K562 (cell line): ENCODE measurements around the gene TMEM217. TPM values are rescaled to one million over a fixed set of nuclear protein-coding genes. Genes with fewer than 3 reads are reported as not detected.

Source experiments
- ATAC-seq: fragments of 200-7000 bp; cut with Tn5 transposase; 3 replicates; pipeline ENCODE4 v1.9.1; 2020; ENCODE audit warnings: moderate library complexity
- BruUV-seq: library from RNA; stranded (reverse); fragments of 400-500 nt; replicated peaks from 2 replicates; lab custom pipeline; 2021; lab: Mats Ljungman, UMichigan
- CTCF ChIA-PET: fragments of 300-600 bp; formaldehyde crosslinking; extraction: SDS; loops from one replicate; lab custom pipeline; 2021; ENCODE audit warnings: low intra/inter-chr PET ratio; lab: Yijun Ruan, JAX
- POLR2A ChIA-PET: fragments of 300-600, 350-650 bp; sonication (Branson Sonifier 250); formaldehyde crosslinking; extraction: SDS; loops from one replicate; lab custom pipeline; 2021; ENCODE audit warnings: antibody characterized with exemption, inconsistent platforms; lab: Yijun Ruan, JAX
- DNase-seq, 4 experiments: peaks; one replicate each; pipeline versions ENCODE4 v3.0.0 to v3.0.0-alpha.2; 2011 to 2018; ENCODE audit warnings: low spot score in 3 of 4, mixed read lengths in 3 of 4; ENCODE audit errors: extremely low read depth in 1 of 4
- FAIRE-seq: peaks from 2 replicates; lab custom pipeline; 2011; peaks lifted over from hg19 to GRCh38; lab: Jason Lieb, UNC
- H2AFZ ChIP-seq: 2 replicates; pipeline ENCODE4 v1.6.0; 2011; ENCODE audit warnings: low read depth, low read length, control low read depth, inconsistent platforms
- H3K27ac ChIP-seq: fragments of 200-600 bp; 3 replicates; pipeline ENCODE4 v1.8.0; 2011; ENCODE audit warnings: low read depth, mild to moderate bottlenecking, control low read depth, inconsistent platforms, low read length, moderate library complexity, mixed read lengths; ENCODE audit errors: extremely low read depth
- H3K27me3 ChIP-seq, 2 experiments: fragments of 300-600 bp in 1 of 2; 2 replicates in 1 of 2; 3 replicates in 1 of 2; pipeline versions ENCODE4 v1.6.0 to v1.8.0; 2011; ENCODE audit warnings: inconsistent platforms in 2 of 2, low read length in 2 of 2, mild to moderate bottlenecking in 1 of 2, mixed read lengths in 1 of 2, moderate library complexity in 1 of 2; ENCODE audit not compliant: control insufficient read depth in 2 of 2, insufficient read depth in 2 of 2
- H3K36me3 ChIP-seq: fragments of 300-600 bp; 3 replicates; pipeline ENCODE4 v1.8.0; 2011; ENCODE audit warnings: mild to moderate bottlenecking, low read length, inconsistent platforms; ENCODE audit not compliant: control insufficient read depth, insufficient read depth
- H3K4me1 ChIP-seq, 2 experiments: fragments of 200-600 bp in 1 of 2; replicated peaks in 1 of 2; 2 replicates in 1 of 2; 3 replicates in 1 of 2; pipeline versions ENCODE4 v1.5.1 to v1.8.0; 2011; ENCODE audit warnings: inconsistent platforms in 2 of 2, low read length in 2 of 2, mild to moderate bottlenecking in 1 of 2, mixed read lengths in 1 of 2, moderate library complexity in 1 of 2; ENCODE audit not compliant: control insufficient read depth in 2 of 2, insufficient read depth in 2 of 2
- H3K4me2 ChIP-seq: 2 replicates; pipeline ENCODE4 v1.6.1; 2011; ENCODE audit warnings: low read length, control low read depth, inconsistent platforms, mixed read lengths; ENCODE audit not compliant: insufficient read depth
- H3K4me3 ChIP-seq: fragments of 200-600 bp; sonication (generic), shearing (Covaris generic); 2 replicates; pipeline ENCODE4 v1.5.1; 2016; ENCODE audit warnings: control low read depth, inconsistent platforms
- H3K79me2 ChIP-seq: fragments of 200-600 bp; 3 replicates; pipeline ENCODE4 v1.8.0; 2011; ENCODE audit warnings: low read length, inconsistent platforms; ENCODE audit not compliant: control insufficient read depth, insufficient read depth
- H3K9ac ChIP-seq, 2 experiments: 2 replicates each; pipeline versions ENCODE4 v1.6.0 to v1.6.1; 2011; ENCODE audit warnings: low read depth in 2 of 2, low read length in 2 of 2, control low read depth in 1 of 2, inconsistent platforms in 1 of 2, mild to moderate bottlenecking in 1 of 2, mixed read lengths in 1 of 2; ENCODE audit not compliant: insufficient read depth in 1 of 2
- H3K9me1 ChIP-seq: one replicate; pipeline ENCODE4 v1.6.0; 2011; ENCODE audit warnings: inconsistent platforms, mild to moderate bottlenecking, low read length, moderate library complexity; ENCODE audit not compliant: control insufficient read depth, insufficient read depth
- H3K9me3 ChIP-seq: replicated peaks from 2 replicates; pipeline ENCODE4 v1.5.1; 2011; ENCODE audit warnings: low read depth, low read length, inconsistent platforms; ENCODE audit not compliant: control insufficient read depth, insufficient read depth
- H4K20me1 ChIP-seq: replicated peaks from 2 replicates; pipeline ENCODE4 v1.6.1; 2011; ENCODE audit warnings: low read length, inconsistent platforms, mixed read lengths; ENCODE audit not compliant: control insufficient read depth, insufficient read depth
- ARID1B ChIP-seq: fragments of 450-650 bp; IDR thresholded peaks from 2 replicates; pipeline ENCODE4 v1.6.1; 2016; ENCODE audit warnings: antibody characterized with exemption, mild to moderate bottlenecking, inconsistent platforms
- E2F3 ChIP-seq: fragments of 250-450 bp; sonication (Bioruptor Pico); IDR thresholded peaks from 2 replicates; pipeline ENCODE4 v1.4.0; 2020; ENCODE audit warnings: mild to moderate bottlenecking
- EHMT2 ChIP-seq: fragments of 450-650 bp; IDR thresholded peaks from 2 replicates; pipeline ENCODE4 v1.6.1; 2018; ENCODE audit warnings: antibody characterized with exemption
- GATAD2B ChIP-seq: fragments of 450-650 bp; IDR thresholded peaks from 2 replicates; pipeline ENCODE4 v1.6.1; 2017; ENCODE audit warnings: mild to moderate bottlenecking, borderline replicate concordance
- GTF2A2 ChIP-seq: IDR thresholded peaks from 2 replicates; pipeline ENCODE4 v1.6.1; 2016; ENCODE audit warnings: mild to moderate bottlenecking, missing genetic modification characterization, missing compliant biosample characterization
- GTF2E2 ChIP-seq: fragments of 200-800 bp; sonication (Bioruptor generic); IDR thresholded peaks from 2 replicates; pipeline ENCODE4 v1.6.1; 2016; ENCODE audit warnings: missing genetic modification characterization, missing compliant biosample characterization
- JUND ChIP-seq, 2 experiments: IDR thresholded peaks; 2 replicates in 1 of 2; 3 replicates in 1 of 2; pipeline ENCODE4 v1.6.1; 2011; ENCODE audit warnings: borderline replicate concordance in 2 of 2, low read depth in 2 of 2, low read length in 2 of 2, improper control_type of control experiment in 1 of 2, missing biosample characterization in 1 of 2, missing genetic modification characterization in 1 of 2, missing genetic modification reagents in 1 of 2
- MAZ ChIP-seq, 2 experiments: fragments of 450-650 bp in 1 of 2; sonication (generic) in 1 of 2; formaldehyde crosslinking; IDR thresholded peaks in 1 of 2; conservative IDR thresholded peaks in 1 of 2; 2 replicates each; pipeline versions ENCODE4 v1.4.0 to v1.5.0; 2020; ENCODE audit warnings: mild to moderate bottlenecking in 1 of 2, missing genetic modification reagents in 1 of 2
- NONO ChIP-seq, 2 experiments: fragments of 200-400 bp in 1 of 2; fragments of 450-650 bp in 1 of 2; formaldehyde crosslinking in 1 of 2; IDR thresholded peaks; 2 replicates each; pipeline ENCODE4 v1.6.1; 2017; ENCODE audit warnings: low read depth in 2 of 2, mild to moderate bottlenecking in 2 of 2, moderate library complexity in 2 of 2, low read length in 1 of 2
- OTX1 ChIP-seq: fragments of 450-650 bp; formaldehyde crosslinking; IDR thresholded peaks from 2 replicates; pipeline ENCODE4 v1.4.0; 2022; ENCODE audit warnings: mild to moderate bottlenecking
- POLR2A ChIP-seq: fragments of 450-650 bp; conservative IDR thresholded peaks from 2 replicates; pipeline ENCODE4 v1.6.1; 2016
- PRMT5 ChIP-seq: sonication (generic); formaldehyde crosslinking; IDR thresholded peaks from 2 replicates; pipeline ENCODE4 v1.5.0; 2020; ENCODE audit warnings: missing genetic modification reagents
- SETDB1 ChIP-seq: IDR thresholded peaks from one replicate; pipeline ENCODE4 v1.6.1; 2012; ENCODE audit warnings: low read length, control low read depth, inconsistent platforms
- ZNF253 ChIP-seq: fragments of 250-450 bp; sonication (Bioruptor Pico); conservative IDR thresholded peaks from 2 replicates; pipeline ENCODE4 v1.6.1; 2021; ENCODE audit warnings: mild to moderate bottlenecking
- WGBS: fragments of 100-300 bp; shearing (Covaris generic); methylation state at CpG from one replicate; pipeline ENCODE4 v1.1.6; 2016; ENCODE audit warnings: low coverage, mixed read lengths; ENCODE audit not compliant: insufficient coverage; ENCODE audit errors: missing lambda C conversion rate; 5-methylcytosine and 5-hydroxymethylcytosine counted together
- in situ Hi-C: fragments of 300-500 bp; cut with MboI; formaldehyde crosslinking; loops from 4 replicates; pipeline ENCODE4 v1.15.0; 2018; ENCODE audit warnings: inconsistent platforms, mixed read lengths
- intact Hi-C: fragments of 100-400 bp; cut with micrococcal nuclease; formaldehyde crosslinking; loops from 2 replicates; pipeline ENCODE4 v1.14.2; 2022
- polyA plus RNA-seq, 8 experiments: library from polyadenylated mRNA; depleted of rRNA in 4 of 8; stranded (reverse) in 5 of 8; unstranded in 3 of 8; fragments of >200 nt; fragmentation: Nextera tagmentation in 2 of 8; fragmentation: Illumina TruSeq in 1 of 8; extraction: Ambion mirVana in 2 of 8; extraction: Trizol in 1 of 8; gene quantifications; 2 replicates each; pipeline versions ENCODE4 v1.2.1 to v1.2.3, GENCODE V29; 2011 to 2014; ENCODE audit warnings: inconsistent platforms in 1 of 8, missing spikeins in 1 of 8
- total RNA-seq, 7 experiments: library from RNA; depleted of rRNA in 6 of 7; stranded (reverse); fragments of >200 nt in 6 of 7; fragmentation: Illumina TruSeq in 2 of 7; extraction: Trizol in 2 of 7; gene quantifications; 2 replicates each; pipeline versions ENCODE4 v1.2.1 to v1.2.3, GENCODE V29; 2011 to 2021; ENCODE audit warnings: low replicate concordance in 1 of 7
- TF ChIP-seq, protein P1 (sequence below): fragments of 450-650 bp; IDR thresholded peaks from 2 replicates; pipeline ENCODE4 v1.6.1; 2014; ENCODE audit warnings: low read depth, mild to moderate bottlenecking, moderate library complexity, borderline replicate concordance
- TF ChIP-seq, protein P2 (sequence below): sonication (generic); formaldehyde crosslinking; IDR thresholded peaks from 2 replicates; pipeline ENCODE4 v1.8.1; 2023; ENCODE audit warnings: mild to moderate bottlenecking, missing genetic modification reagents
- TF ChIP-seq, protein P3 (sequence below), 2 experiments: fragments of 450-650 bp in 1 of 2; sonication (generic) in 1 of 2; formaldehyde crosslinking in 1 of 2; IDR thresholded peaks in 1 of 2; conservative IDR thresholded peaks in 1 of 2; 2 replicates each; pipeline versions ENCODE4 v1.6.1 to v1.8.1; 2016 to 2023; ENCODE audit warnings: mild to moderate bottlenecking in 2 of 2, moderate library complexity in 2 of 2, inconsistent platforms in 1 of 2, missing genetic modification reagents in 1 of 2
- TF ChIP-seq, protein P4 (sequence below): fragments of 450-650 bp; IDR thresholded peaks from 2 replicates; pipeline ENCODE4 v1.6.1; 2016; ENCODE audit warnings: low read depth, mild to moderate bottlenecking, moderate library complexity

Gene TMEM217
- total and polyA plus RNA-seq, 9 of the 15 experiments (the other 6 are each of a cell fraction or from before 2014, with no cell fraction given): 1.3 to 8.0 (median 1.9) TPM

DNA sequence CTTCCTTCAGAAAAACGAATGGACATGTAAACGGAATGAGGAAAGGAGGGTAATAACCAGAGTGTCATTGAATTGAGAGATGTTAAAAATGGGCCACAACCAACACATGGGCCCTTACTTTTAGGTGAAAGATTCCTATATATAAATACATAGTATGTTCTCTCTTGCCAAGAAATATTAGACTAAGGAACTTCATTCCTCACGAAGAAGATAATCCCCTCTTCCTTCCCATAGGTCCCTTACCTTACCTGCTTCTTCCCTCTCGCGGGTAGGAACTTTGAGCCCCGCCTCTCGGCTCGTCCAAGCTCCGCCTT lies 667 bp downstream of the TMEM217 start:
- intact Hi-C loops (loop anchor here (2.0 to 5.0 kb wide), 2 partner anchors 58 to 85 kb away; partner anchors contain the start of gene PIM1), in situ Hi-C loops (no loop called here)
- no peaks in the 10 kb centered on the region for H3K9me1 ChIP-seq
- H3K27ac ChIP-seq: peak overlapping the region; percentile 46; the same call in 2 of the 3 replicates
- FAIRE-seq (no peak), ATAC-seq (no peak), DNase-seq (no peak)
- H3K9me3 ChIP-seq: no peaks in the 10 kb centered on the region
- H3K27me3 ChIP-seq: no peaks in the 10 kb centered on the region
- POLR2A ChIA-PET: interaction anchor here (0.6 to 5.0 kb wide), 17 partner anchors 10 to 1077 kb away, joined by 3 to 59 read pairs (median 6); no protein-coding TSS in a partner anchor
- H3K9ac ChIP-seq: peak overlapping the region; percentile 94 to 97; a peak in 3 of 4 replicates
- peaks cover 11% of the 10 kb centered on the region; the same call in 1 of the 3 replicates for H3K36me3 ChIP-seq
- BruUV-seq: no TSS peak
- H3K4me2 ChIP-seq: peak overlapping the region; percentile 97
- H3K79me2 ChIP-seq: peaks cover 44% of the 10 kb centered on the region
- H2AFZ ChIP-seq: peak overlapping the region; percentile 86
- CTCF ChIA-PET: no interaction called here
- H3K4me1 ChIP-seq: peaks cover 7 to 11% of the 10 kb centered on the region in 2 experiments; a peak in 4 of 5 replicates
- WGBS: 1% methylated on average over 9 of the region's 9 CpGs
- no peaks in the 10 kb centered on the region for H4K20me1 ChIP-seq
- peak overlapping the region; percentile 91 for H3K4me3 ChIP-seq
- TF ChIP-seq, protein P1, sequence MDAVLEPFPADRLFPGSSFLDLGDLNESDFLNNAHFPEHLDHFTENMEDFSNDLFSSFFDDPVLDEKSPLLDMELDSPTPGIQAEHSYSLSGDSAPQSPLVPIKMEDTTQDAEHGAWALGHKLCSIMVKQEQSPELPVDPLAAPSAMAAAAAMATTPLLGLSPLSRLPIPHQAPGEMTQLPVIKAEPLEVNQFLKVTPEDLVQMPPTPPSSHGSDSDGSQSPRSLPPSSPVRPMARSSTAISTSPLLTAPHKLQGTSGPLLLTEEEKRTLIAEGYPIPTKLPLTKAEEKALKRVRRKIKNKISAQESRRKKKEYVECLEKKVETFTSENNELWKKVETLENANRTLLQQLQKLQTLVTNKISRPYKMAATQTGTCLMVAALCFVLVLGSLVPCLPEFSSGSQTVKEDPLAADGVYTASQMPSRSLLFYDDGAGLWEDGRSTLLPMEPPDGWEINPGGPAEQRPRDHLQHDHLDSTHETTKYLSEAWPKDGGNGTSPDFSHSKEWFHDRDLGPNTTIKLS: 0 out of 2 replicates have a peak, but pooled peaks have one; percentile 39
- no peak for TF ChIP-seq ARID1B
- TF ChIP-seq E2F3 (CRISPR knock-in tag): no peak
- TF ChIP-seq, protein P2, sequence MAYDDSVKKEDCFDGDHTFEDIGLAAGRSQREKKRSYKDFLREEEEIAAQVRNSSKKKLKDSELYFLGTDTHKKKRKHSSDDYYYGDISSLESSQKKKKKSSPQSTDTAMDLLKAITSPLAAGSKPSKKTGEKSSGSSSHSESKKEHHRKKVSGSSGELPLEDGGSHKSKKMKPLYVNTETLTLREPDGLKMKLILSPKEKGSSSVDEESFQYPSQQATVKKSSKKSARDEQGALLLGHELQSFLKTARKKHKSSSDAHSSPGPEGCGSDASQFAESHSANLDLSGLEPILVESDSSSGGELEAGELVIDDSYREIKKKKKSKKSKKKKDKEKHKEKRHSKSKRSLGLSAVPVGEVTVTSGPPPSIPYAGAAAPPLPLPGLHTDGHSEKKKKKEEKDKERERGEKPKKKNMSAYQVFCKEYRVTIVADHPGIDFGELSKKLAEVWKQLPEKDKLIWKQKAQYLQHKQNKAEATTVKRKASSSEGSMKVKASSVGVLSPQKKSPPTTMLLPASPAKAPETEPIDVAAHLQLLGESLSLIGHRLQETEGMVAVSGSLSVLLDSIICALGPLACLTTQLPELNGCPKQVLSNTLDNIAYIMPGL (CRISPR knock-in tag): 0 out of 2 replicates have a peak, but pooled peaks have one; percentile 4
- TF ChIP-seq MAZ (CRISPR knock-in tag; conservative IDR thresholded peaks at IDR 0.05 in 1 of 2, IDR thresholded peaks at IDR 0.05 in 1 of 2): no peak
- TF ChIP-seq, protein P3, sequence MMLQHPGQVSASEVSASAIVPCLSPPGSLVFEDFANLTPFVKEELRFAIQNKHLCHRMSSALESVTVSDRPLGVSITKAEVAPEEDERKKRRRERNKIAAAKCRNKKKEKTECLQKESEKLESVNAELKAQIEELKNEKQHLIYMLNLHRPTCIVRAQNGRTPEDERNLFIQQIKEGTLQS (IDR thresholded peaks at IDR 0.05): no peak
- TF ChIP-seq, protein P3 (CRISPR knock-in tag; conservative IDR thresholded peaks at IDR 0.05): 0 out of 2 replicates have a peak, but pooled peaks have one; percentile 16
- TF ChIP-seq ZNF253 (CRISPR knock-in tag): no peak
- no peak for TF ChIP-seq POLR2A
- no peak for TF ChIP-seq OTX1 (CRISPR knock-in tag)
- TF ChIP-seq GATAD2B: 0 out of 2 replicates have a peak, but pooled peaks have one; percentile 19
- no peak for TF ChIP-seq NONO (IDR thresholded peaks at IDR 0.05; ENCODE audit: low read depth in 2 of 2, low read length in 1 of 2)
- no peak for TF ChIP-seq SETDB1
- no peak for TF ChIP-seq JUND (IDR thresholded peaks at IDR 0.05; ENCODE audit: borderline replicate concordance, low read depth, low read length)
- 0 out of 3 replicates have a peak, but pooled peaks have one; percentile 15 for TF ChIP-seq JUND (tag; IDR thresholded peaks at IDR 0.05; ENCODE audit: borderline replicate concordance, low read depth, low read length)
- TF ChIP-seq GTF2E2 (tag): peak; percentile 31; the same call in 1 of the 2 replicates
- no peak for TF ChIP-seq PRMT5
- TF ChIP-seq EHMT2: no peak
- TF ChIP-seq, protein P4, sequence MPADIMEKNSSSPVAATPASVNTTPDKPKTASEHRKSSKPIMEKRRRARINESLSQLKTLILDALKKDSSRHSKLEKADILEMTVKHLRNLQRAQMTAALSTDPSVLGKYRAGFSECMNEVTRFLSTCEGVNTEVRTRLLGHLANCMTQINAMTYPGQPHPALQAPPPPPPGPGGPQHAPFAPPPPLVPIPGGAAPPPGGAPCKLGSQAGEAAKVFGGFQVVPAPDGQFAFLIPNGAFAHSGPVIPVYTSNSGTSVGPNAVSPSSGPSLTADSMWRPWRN: 0 out of 2 replicates have a peak, but pooled peaks have one; percentile 9
- no peak for TF ChIP-seq GTF2A2 (tag)
